Stimulated activated CD4-positive, alpha-beta T cell treated with anti-CD3 and anti-CD28 coated beads, TNF-alpha, amount 100 ng/mL, for 4 hours (primary cell): ENCODE measurements around the gene ERVW-1.

ENCODE experiments used
- DNase-seq, 3 experiments: peaks; one replicate each; pipeline ENCODE4 v3.0.0-alpha.2; 2020; ENCODE audit warnings: low read depth in 3 of 3

ERVW-1 gene

DNA sequence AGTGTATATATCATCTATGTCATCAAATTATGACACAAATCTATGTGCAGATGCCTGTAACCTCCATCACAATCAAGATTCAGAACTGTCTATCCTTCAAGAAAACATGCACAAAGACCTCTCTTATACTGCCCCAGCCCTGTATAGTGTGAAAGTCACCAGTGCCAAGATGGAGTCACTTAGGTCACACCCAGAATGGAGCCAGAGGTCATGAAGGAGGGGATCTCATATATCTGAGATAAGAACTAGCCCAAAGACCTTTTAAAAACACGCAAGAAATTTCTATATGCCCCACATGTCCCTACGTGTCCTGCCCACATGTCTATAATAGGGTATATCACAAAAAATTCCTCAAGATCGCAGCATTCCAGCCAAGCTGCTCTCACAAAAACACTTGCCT is 50.6 kb downstream of the ERVW-1 start:
- no peak for DNase-seq

- no peak for DNase-seq
These were observed 52.3 kb downstream of the ERVW-1 start for GRCh38 chr7:92425311-92425947.

- no peak for DNase-seq
These were observed 54.0 kb downstream of the ERVW-1 start for GRCh38 chr7:92423710-92424131.

- DNase-seq: no peak
These were observed 54.8 kb downstream of the ERVW-1 start for GRCh38 chr7:92422926-92423325.

DNA sequence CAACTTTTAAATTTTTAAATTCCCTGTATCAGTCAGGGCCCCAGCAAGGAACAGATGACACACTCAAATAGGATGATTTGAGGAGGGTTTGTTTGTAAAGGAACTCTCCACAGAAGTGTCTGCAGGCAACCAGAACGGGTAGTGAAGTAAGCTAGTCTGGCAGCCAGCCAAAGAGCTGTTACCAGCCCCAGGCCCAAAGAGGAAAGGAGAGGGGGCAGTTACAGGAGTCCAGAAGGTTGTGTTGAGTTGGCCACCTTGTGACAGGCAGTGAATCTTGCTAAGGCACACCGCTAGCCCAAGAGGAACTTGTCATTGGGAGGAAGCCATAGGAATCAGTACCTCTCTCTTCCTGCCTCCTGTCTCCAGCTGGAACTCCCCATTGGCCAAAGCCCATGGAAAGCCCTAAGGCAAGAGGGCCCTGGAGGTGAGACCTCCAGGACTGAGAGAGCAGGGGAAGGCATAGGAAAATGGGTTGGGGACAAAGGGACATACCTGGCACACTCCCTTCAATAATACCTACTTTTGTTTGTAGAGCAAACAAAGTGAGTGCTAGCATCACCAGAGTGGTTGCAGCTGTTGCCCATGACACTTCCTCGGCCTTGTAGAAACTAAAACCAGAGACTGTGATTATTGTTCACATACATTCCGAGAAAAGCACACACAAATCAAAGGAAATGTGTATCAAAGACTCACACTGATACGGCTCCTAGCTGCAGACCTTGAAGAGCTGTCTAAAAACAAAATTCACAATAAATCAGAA is 55.9 kb downstream of the ERVW-1 start:
- no peak for DNase-seq
